Transverse colon (tissue), 4 donors: Measurements from ENCODE around the gene ROBO1.

Source experiments
- EP300 ChIP-seq: sonication (generic); formaldehyde crosslinking; IDR thresholded peaks from one replicate; pipeline ENCODE4 v1.6.1; 2017; ENCODE audit warnings: antibody characterized with exemption, low read depth
- POLR2A ChIP-seq: fragments of 450-650 bp; IDR thresholded peaks from one replicate; pipeline ENCODE4 v1.6.1; 2016; ENCODE audit warnings: antibody characterized with exemption, mild to moderate bottlenecking, moderate library complexity
- POLR2AphosphoS5 ChIP-seq, 3 donors: sonication (generic); formaldehyde crosslinking; IDR thresholded peaks; one replicate each; pipeline ENCODE4 v1.6.1; 2016; ENCODE audit warnings: antibody characterized with exemption in 3 of 3
- TF ChIP-seq, protein P1 (sequence below), 5 experiments: fragments of 200-600 bp in 3 of 5; fragments of 450-650 bp in 2 of 5; sonication (generic) in 3 of 5; IDR thresholded peaks; 1 replicate in 2 of 5; 2 replicates in 3 of 5; pipeline ENCODE4 v1.5.1; 2016 to 2017; ENCODE audit warnings: antibody characterized with exemption in 5 of 5, inconsistent platforms in 3 of 5, mild to moderate bottlenecking in 2 of 5, moderate library complexity in 1 of 5

DNA sequence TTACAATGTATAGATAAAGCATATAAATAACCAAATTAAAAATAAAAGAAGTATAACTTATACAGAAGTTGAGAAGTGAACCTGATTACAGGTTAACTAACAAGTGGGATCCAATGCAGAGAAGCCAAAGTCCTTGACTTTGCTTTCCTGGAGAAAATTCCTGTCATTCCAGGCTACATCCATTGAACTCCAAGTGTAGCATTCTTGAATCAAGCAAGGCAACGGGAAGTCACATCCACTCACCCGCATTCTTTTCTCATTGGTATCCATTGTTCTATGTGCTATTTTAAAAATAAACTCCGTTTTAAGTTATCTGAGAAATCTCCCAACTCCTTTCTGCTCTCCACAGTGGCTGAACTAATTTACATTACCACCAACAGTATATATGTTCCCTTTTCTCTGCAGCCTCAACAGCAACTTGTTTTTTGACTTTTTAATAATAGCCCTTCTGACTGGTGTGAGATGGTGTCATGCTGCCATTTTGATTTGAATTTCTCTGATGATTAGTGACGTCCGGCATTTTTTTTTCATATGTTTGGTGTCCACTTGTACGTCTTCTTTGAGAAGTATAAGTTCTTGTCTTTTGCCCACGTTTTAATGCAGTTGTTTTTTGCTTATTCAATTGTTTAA is 534.3 kb downstream of the ROBO1 start:
- TF ChIP-seq, protein P1, sequence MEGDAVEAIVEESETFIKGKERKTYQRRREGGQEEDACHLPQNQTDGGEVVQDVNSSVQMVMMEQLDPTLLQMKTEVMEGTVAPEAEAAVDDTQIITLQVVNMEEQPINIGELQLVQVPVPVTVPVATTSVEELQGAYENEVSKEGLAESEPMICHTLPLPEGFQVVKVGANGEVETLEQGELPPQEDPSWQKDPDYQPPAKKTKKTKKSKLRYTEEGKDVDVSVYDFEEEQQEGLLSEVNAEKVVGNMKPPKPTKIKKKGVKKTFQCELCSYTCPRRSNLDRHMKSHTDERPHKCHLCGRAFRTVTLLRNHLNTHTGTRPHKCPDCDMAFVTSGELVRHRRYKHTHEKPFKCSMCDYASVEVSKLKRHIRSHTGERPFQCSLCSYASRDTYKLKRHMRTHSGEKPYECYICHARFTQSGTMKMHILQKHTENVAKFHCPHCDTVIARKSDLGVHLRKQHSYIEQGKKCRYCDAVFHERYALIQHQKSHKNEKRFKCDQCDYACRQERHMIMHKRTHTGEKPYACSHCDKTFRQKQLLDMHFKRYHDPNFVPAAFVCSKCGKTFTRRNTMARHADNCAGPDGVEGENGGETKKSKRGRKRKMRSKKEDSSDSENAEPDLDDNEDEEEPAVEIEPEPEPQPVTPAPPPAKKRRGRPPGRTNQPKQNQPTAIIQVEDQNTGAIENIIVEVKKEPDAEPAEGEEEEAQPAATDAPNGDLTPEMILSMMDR (IDR thresholded peaks at IDR 0.05): no peak
- TF ChIP-seq POLR2AphosphoS5 (IDR thresholded peaks at IDR 0.05) (no peak), POLR2A (no peak), EP300 (no peak)
